ENCODE data around the gene PLXNA3.

Gene PLXNA3

DNA sequence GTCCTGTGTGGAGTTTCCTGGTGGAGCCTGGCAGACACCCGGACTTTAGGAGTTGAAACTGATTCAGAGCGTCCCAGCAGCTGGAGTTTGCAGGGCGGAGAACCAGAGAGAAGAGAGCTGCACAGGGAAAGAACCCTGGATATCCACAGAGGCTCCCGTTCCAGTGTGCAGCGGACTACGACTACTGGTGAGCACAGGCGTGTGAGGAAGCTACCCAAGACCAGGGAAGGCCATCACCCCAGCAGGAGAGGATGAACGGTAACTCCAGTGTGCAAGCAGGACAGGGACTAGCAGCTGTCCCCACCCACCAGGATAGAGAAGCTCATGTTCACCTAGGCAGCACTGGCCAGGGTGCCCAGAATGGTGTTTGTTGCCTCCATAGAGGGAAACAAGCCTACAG, 18.7 kb downstream of the PLXNA3 start:
- no peaks in the 10 kb centered on the region for H3K27me3 ChIP-seq (replicated peaks; ENCODE audit: insufficient read depth, low read length)

DNA sequence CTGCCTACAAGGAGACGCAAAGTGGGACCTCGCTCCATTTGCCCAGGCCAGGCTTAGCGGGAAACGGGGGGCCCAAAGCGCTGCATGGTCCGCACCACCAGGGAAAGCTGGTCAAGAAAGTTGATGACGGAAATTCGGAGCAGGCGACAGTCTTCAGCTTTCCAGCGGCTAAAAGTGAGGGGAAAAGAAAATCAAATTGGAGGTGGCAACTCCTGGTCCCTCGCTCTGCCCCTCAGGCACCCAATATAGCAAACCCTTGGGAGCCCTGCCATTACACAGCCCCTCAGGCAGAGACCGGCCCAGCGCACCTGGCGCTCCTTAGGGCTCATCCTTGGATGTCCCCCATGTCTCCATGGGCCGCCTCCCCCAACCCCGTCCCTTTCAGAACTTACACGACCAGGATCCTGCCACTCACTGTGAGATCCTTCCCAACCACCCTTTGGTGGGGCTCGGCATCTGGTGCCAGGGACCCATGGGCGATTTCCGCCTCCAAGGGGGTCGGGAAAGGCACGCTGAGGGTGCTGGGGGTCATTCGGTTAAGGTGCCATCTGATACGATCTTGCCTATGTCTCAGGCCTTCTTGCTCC, 19.9 kb downstream of the PLXNA3 start:
- Histone ChIP-seq H3K4me3 (ENCODE audit: low read length) (peak overlapping the region; percentile 47), H3K27ac (ENCODE audit: low read length) (no peak overlapping the region), H3K4me1 (ENCODE audit: low read length) (no peaks in the 10 kb centered on the region), H2AFZ (ENCODE audit: low read length) (no peak overlapping the region), H3K9ac (ENCODE audit: low read length) (peak overlapping the region; percentile 61; the same call in 1 of the 2 replicates), H3K27me3 (replicated peaks; ENCODE audit: insufficient read depth, low read length) (no peaks in the 10 kb centered on the region), H3K9me3 (replicated peaks; ENCODE audit: insufficient read depth, low read length) (no peaks in the 10 kb centered on the region), H3K36me3 (replicated peaks; ENCODE audit: insufficient read depth, low read length) (no peaks in the 10 kb centered on the region), H3K79me2 (ENCODE audit: low read length) (no peaks in the 10 kb centered on the region), H4K20me1 (ENCODE audit: insufficient read depth, low read length) (no peaks in the 10 kb centered on the region), H3K4me2 (ENCODE audit: low read depth, low read length) (peak overlapping the region; percentile 60; the same call in 1 of the 2 replicates), H3K9me2 (replicated peaks; ENCODE audit: insufficient read depth, low read length) (no peaks in the 10 kb centered on the region), H3F3A (ENCODE audit: insufficient read depth, low read length) (no peaks in the 10 kb centered on the region)
- TF ChIP-seq EZH2 (optimal IDR thresholded peaks at IDR 0.05; ENCODE audit: low read depth, low read length) = no peak
- TF ChIP-seq, protein P1, sequence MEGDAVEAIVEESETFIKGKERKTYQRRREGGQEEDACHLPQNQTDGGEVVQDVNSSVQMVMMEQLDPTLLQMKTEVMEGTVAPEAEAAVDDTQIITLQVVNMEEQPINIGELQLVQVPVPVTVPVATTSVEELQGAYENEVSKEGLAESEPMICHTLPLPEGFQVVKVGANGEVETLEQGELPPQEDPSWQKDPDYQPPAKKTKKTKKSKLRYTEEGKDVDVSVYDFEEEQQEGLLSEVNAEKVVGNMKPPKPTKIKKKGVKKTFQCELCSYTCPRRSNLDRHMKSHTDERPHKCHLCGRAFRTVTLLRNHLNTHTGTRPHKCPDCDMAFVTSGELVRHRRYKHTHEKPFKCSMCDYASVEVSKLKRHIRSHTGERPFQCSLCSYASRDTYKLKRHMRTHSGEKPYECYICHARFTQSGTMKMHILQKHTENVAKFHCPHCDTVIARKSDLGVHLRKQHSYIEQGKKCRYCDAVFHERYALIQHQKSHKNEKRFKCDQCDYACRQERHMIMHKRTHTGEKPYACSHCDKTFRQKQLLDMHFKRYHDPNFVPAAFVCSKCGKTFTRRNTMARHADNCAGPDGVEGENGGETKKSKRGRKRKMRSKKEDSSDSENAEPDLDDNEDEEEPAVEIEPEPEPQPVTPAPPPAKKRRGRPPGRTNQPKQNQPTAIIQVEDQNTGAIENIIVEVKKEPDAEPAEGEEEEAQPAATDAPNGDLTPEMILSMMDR (IDR thresholded peaks at IDR 0.05; ENCODE audit: low read length) = no peak
- TF ChIP-seq EZH2phosphoT487 (IDR thresholded peaks at IDR 0.05; ENCODE audit: low read length) = no peak
- no peak for DNase-seq

More for the DNA sequence above, 18.7 kb downstream of the PLXNA3 start:
- Histone ChIP-seq H3K9me2 (replicated peaks; ENCODE audit: insufficient read depth, low read length) (no peaks in the 10 kb centered on the region), H2AFZ (ENCODE audit: low read length) (no peak overlapping the region), H3K4me3 (ENCODE audit: low read length) (no peak overlapping the region), H3F3A (ENCODE audit: insufficient read depth, low read length) (no peaks in the 10 kb centered on the region), H3K9ac (ENCODE audit: low read length) (no peak overlapping the region), H4K20me1 (ENCODE audit: insufficient read depth, low read length) (no peaks in the 10 kb centered on the region), H3K79me2 (ENCODE audit: low read length) (no peaks in the 10 kb centered on the region), H3K4me1 (ENCODE audit: low read length) (no peaks in the 10 kb centered on the region), H3K4me2 (ENCODE audit: low read depth, low read length) (no peak overlapping the region), H3K36me3 (replicated peaks; ENCODE audit: insufficient read depth, low read length) (no peaks in the 10 kb centered on the region), H3K27ac (ENCODE audit: low read length) (no peak overlapping the region), H3K9me3 (replicated peaks; ENCODE audit: insufficient read depth, low read length) (no peaks in the 10 kb centered on the region)
- no peak for DNase-seq
- TF ChIP-seq, protein P1 (IDR thresholded peaks at IDR 0.05; ENCODE audit: low read length) = no peak
- TF ChIP-seq EZH2 (optimal IDR thresholded peaks at IDR 0.05; ENCODE audit: low read depth, low read length) = no peak
- TF ChIP-seq EZH2phosphoT487 (IDR thresholded peaks at IDR 0.05; ENCODE audit: low read length) = no peak

DNA sequence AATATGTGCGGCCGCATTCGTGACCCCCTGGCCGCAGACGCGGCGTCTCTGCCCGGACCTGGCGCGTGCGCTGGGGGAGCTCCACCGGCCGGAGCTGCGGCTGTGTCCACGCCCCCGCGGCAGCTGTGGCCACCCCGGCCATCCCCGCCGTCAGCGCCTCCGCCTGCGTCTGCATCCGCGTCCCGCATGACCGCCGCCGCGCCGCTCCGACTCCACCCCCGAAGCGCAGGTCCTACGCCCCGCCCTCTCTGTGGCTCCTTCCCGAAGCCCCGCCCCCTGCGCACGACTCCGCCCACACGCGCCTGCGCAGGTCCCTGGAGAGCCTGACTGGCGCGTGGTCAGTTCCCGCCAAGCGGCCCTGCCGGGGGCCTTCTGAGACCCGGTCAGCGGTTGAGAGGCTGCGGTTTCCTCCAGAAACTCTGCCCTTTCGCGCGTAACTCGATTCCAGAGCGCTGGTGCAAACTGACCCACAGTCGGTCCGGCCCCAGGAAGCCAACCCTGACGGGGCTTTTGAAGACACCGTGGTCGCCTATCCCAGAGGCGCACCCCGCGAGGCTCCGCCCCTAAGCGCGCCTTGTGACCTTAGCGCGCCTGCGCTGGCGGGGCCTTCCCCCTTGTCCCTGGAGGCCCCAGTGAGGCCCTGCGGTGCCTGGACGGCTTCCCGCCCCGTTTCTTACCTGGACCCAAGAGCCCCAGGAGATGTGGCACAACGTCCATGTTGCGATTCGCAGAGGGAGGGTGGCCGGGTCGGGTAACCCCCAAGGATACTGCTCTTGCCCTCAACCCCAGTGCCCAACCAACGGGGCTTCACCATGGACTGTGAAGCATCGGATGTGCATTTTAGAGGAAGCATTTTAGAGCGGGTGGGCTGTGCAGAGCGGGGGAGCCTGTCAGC, 20.9 kb downstream of the PLXNA3 start, which contains the start of gene LAGE3:
TSS of gene LAGE3 (minus strand) at position 554 of the 895 bp plus-strand sequence. CDS start at position 188, 366 bp downstream.
- DNase-seq = peak; percentile 87
- H3K27me3 ChIP-seq (replicated peaks; ENCODE audit: insufficient read depth, low read length) = no peaks in the 10 kb centered on the region
- H3K36me3 ChIP-seq (replicated peaks; ENCODE audit: insufficient read depth, low read length) = no peaks in the 10 kb centered on the region
- H3K4me3 ChIP-seq (ENCODE audit: low read length) = peak within 1 kb of the TSS; percentile 47
- H3K79me2 ChIP-seq (ENCODE audit: low read length) = no peaks in the 10 kb centered on the region
- H3K4me2 ChIP-seq (ENCODE audit: low read depth, low read length) = peak within 1 kb of the TSS; percentile 81
- TF ChIP-seq, protein P1 (IDR thresholded peaks at IDR 0.05; ENCODE audit: low read length) = no peak
- TF ChIP-seq EZH2phosphoT487 (IDR thresholded peaks at IDR 0.05; ENCODE audit: low read length) = no peak
- no peak for TF ChIP-seq EZH2 (optimal IDR thresholded peaks at IDR 0.05; ENCODE audit: low read depth, low read length)
- peak within 1 kb of the TSS; percentile 61 for H3K9ac ChIP-seq (ENCODE audit: low read length)
- no peaks in the 10 kb centered on the region for H3K9me3 ChIP-seq (replicated peaks; ENCODE audit: insufficient read depth, low read length)
- peak within 1 kb of the TSS; percentile 87 for H3K27ac ChIP-seq (ENCODE audit: low read length)
- H3K4me1 ChIP-seq (ENCODE audit: low read length) = no peaks in the 10 kb centered on the region
- H2AFZ ChIP-seq (ENCODE audit: low read length) = peak within 1 kb of the TSS; percentile 72
- no peaks in the 10 kb centered on the region for H4K20me1 ChIP-seq (ENCODE audit: insufficient read depth, low read length)
- no peaks in the 10 kb centered on the region for H3F3A ChIP-seq (ENCODE audit: insufficient read depth, low read length)
- H3K9me2 ChIP-seq (replicated peaks; ENCODE audit: insufficient read depth, low read length) = no peaks in the 10 kb centered on the region
